Measurements from ENCODE around the gene GSTCD. TPM values are rescaled to one million over a fixed set of nuclear protein-coding genes. Genes with fewer than 3 reads are reported as not detected.
"Not testable (repeated sequence)": the region's sequence is repeated elsewhere in the genome, so short reads cannot be mapped to it uniquely, and the experiment has no call there.

Gene GSTCD, protein sequence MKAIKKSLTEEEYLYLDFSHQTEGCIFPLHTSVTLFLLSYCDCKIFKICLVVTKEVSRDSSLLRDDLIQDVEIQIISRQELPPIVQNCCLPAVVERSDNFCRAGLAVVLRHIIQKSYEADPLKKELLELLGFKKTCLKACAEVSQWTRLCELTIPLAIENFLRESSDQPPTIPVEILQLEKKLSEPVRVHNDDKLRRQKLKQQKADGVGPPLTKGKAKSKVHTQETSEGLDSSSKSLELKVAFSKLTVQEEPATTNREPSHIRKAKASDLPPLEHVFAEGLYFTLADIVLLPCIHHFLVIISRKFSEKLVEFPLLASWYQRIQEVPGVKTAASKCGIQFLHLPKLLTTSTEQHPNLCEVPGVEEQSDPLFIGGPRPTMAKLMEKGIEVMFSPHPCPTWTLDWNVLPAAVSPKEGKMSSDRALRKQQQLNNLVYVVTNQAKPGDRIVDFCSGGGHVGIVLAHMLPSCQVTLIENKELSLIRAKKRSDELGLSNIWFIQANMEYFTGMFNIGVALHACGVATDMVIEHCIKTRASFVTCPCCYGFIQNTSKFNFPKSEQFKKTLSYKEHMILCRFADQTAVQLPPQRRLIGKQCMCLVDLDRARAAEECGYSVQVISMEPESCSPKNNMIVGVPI
- total RNA-seq (2014; rRNA removed; shearing (Covaris generic)): 25.1 and 36.7 TPM in 2 replicates

GRCh38 chr4:105708181-105709080 is at the start of gene GSTCD, which contains the start of gene INTS12:
Gene GSTCD, plus strand, starts transcription at chr4:105708784. Its CDS starts 8,830 bp downstream, at chr4:105717614.
Gene INTS12, minus strand, starts transcription at chr4:105708689. Its CDS starts 8,684 bp downstream, at chr4:105700005.
- Histone ChIP-seq H3K27me3 (ENCODE audit: control insufficient read depth, insufficient read depth, low read length) (no peaks in the 10 kb centered on the region), H3K4me3 (ENCODE audit: insufficient read depth, low read depth, low read length) (peak within 1 kb of the TSS; percentile 86), H3K36me3 (replicated peaks; ENCODE audit: control insufficient read depth, insufficient read depth, low read length) (no peaks in the 10 kb centered on the region)
- peak; percentile 84 for DNase-seq

GRCh38 chr4:105659190-105659589 is 49.4 kb upstream of the GSTCD start:
- no peak overlapping the region for H3K4me3 ChIP-seq (ENCODE audit: insufficient read depth, low read depth, low read length)
- no peak for DNase-seq
- no peaks in the 10 kb centered on the region for H3K36me3 ChIP-seq (replicated peaks; ENCODE audit: control insufficient read depth, insufficient read depth, low read length)
- H3K27me3 ChIP-seq (ENCODE audit: control insufficient read depth, insufficient read depth, low read length): peaks cover 1% of the 10 kb centered on the region; the same call in 1 of the 2 replicates

DNA sequence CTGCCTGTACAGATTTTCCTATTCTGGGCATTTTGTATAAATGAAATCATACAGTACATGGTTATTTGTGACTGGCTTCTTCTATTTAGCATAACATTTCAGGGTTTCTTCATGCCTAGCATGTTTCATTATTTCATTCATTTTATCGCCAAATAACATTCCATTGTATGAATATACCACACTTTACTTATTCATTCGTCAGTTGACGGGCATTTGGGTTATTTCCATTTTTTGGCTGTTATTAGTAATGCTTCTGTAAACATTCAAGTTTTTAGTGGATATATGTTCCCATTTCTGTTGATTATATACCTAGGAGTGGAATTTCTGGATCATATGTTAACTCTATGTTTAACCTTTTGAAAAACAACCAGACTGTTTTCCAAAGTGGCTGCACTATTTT is 47.6 kb upstream of the GSTCD start:
- Histone ChIP-seq H3K4me3 (ENCODE audit: insufficient read depth, low read depth, low read length) (no peak overlapping the region), H3K36me3 (replicated peaks; ENCODE audit: control insufficient read depth, insufficient read depth, low read length) (no peaks in the 10 kb centered on the region), H3K27me3 (ENCODE audit: control insufficient read depth, insufficient read depth, low read length) (peaks cover 1% of the 10 kb centered on the region; the same call in 1 of the 2 replicates)
- no peak for DNase-seq

- Histone ChIP-seq H3K4me3 (ENCODE audit: insufficient read depth, low read depth, low read length) (no peak overlapping the region), H3K36me3 (replicated peaks; ENCODE audit: control insufficient read depth, insufficient read depth, low read length) (no peaks in the 10 kb centered on the region), H3K27me3 (ENCODE audit: control insufficient read depth, insufficient read depth, low read length) (peaks cover 1% of the 10 kb centered on the region; the same call in 1 of the 2 replicates)
- DNase-seq: no peak
These were observed 45.5 kb upstream of the GSTCD start for GRCh38 chr4:105662935-105663675.

DNA sequence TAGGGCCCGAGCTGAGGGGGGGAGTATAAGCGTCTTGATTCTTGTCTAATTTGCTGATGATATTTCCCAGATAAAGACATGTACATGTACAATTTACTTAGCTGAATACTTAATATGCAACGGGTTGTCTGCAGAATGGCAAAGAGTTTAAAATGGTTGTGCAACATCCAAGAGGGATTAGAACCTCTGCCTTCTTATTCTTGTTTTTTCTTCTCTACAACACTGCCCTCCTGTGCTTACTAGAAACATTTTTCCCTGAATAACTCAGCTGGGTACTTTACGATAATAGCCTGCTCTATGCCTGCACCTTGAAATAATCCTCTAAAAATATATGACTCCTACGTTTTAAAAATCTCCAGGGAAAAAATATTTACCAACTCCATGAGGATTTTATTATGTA is 41.9 kb upstream of the GSTCD start:
- H3K27me3 ChIP-seq (ENCODE audit: control insufficient read depth, insufficient read depth, low read length): no peaks in the 10 kb centered on the region
- no peak overlapping the region for H3K4me3 ChIP-seq (ENCODE audit: insufficient read depth, low read depth, low read length)
- no peak for DNase-seq
- no peaks in the 10 kb centered on the region for H3K36me3 ChIP-seq (replicated peaks; ENCODE audit: control insufficient read depth, insufficient read depth, low read length)

DNA sequence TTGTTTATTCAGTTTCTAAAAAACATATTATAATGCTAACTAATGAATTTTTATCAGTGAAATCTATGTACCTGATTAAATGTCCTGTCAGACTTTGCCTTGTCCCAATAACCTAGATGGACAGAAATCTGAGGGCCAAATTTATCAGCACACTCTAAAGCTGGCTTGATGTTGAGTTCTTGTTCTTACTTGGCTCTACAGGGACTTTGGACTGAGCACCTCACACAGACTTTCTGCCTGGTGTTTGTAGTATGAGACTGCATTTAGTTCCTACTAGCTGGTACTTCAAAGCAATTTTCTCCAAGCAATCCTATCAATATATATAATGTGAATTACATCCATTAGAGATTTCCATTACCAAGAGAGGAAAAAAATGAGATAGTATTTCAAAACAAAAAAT is 37.9 kb upstream of the GSTCD start:
- Histone ChIP-seq H3K4me3 (ENCODE audit: insufficient read depth, low read depth, low read length) (no peak overlapping the region), H3K36me3 (replicated peaks; ENCODE audit: control insufficient read depth, insufficient read depth, low read length) (no peaks in the 10 kb centered on the region), H3K27me3 (ENCODE audit: control insufficient read depth, insufficient read depth, low read length) (no peaks in the 10 kb centered on the region)
- no peak for DNase-seq

DNA sequence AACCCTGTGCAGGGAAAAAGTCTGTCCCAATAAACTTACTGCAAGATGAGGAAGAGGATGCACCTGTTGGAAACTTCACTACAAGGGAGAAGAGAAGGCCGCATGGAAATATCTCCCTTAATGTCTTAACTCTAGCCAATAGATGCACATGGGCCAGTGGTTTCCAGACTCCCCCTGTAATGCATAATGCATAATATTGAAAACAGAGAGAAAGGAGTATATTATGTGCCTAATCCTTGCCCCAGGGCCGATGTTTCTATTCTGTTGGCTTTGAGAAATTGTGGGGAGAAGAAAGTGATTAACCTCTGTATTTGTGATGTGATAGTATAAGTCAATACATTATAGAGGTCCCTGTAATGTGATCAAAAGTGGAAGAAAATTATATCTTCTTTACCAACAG is 37.3 kb upstream of the GSTCD start:
- H3K4me3 ChIP-seq (ENCODE audit: insufficient read depth, low read depth, low read length): no peak overlapping the region
- H3K27me3 ChIP-seq (ENCODE audit: control insufficient read depth, insufficient read depth, low read length): no peaks in the 10 kb centered on the region
- no peaks in the 10 kb centered on the region for H3K36me3 ChIP-seq (replicated peaks; ENCODE audit: control insufficient read depth, insufficient read depth, low read length)
- DNase-seq: no peak

DNA sequence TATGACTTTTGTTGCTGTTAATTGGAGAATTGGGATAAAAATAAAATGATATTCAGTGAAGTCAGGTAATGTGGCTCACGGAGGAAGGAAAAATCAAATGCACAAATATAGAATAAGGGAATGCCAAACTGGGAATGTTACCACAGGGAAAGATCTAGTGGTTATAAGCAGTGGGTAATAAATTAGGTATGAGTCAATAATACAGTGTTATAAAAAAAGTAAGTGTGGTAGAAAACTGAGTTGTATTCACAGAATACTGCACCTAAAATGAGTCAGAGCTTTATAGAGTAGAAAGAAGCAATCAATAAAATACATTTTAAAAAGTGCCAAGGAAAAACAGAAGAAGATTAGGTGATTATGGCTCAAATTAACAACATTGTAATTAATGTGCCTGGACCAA is 34.6 kb upstream of the GSTCD start:
- no peaks in the 10 kb centered on the region for H3K36me3 ChIP-seq (replicated peaks; ENCODE audit: control insufficient read depth, insufficient read depth, low read length)
- H3K4me3 ChIP-seq (ENCODE audit: insufficient read depth, low read depth, low read length): no peak overlapping the region
- H3K27me3 ChIP-seq (ENCODE audit: control insufficient read depth, insufficient read depth, low read length): no peaks in the 10 kb centered on the region
- DNase-seq: no peak

GRCh38 chr4:105677709-105678108 is 30.9 kb upstream of the GSTCD start:
- no peak for DNase-seq

GRCh38 chr4:105679186-105679585 is 29.4 kb upstream of the GSTCD start:
- H3K4me3 ChIP-seq (ENCODE audit: insufficient read depth, low read depth, low read length): no peak overlapping the region
- DNase-seq: no peak
- H3K36me3 ChIP-seq (replicated peaks; ENCODE audit: control insufficient read depth, insufficient read depth, low read length): peaks cover 1% of the 10 kb centered on the region; the same call in 1 of the 2 replicates
- no peaks in the 10 kb centered on the region for H3K27me3 ChIP-seq (ENCODE audit: control insufficient read depth, insufficient read depth, low read length)

More at GRCh38 chr4:105677709-105678108, 30.9 kb upstream of the GSTCD start:
- peaks cover 1% of the 10 kb centered on the region; the same call in 1 of the 2 replicates for H3K36me3 ChIP-seq (replicated peaks; ENCODE audit: control insufficient read depth, insufficient read depth, low read length)
- no peaks in the 10 kb centered on the region for H3K27me3 ChIP-seq (ENCODE audit: control insufficient read depth, insufficient read depth, low read length)
- no peak overlapping the region for H3K4me3 ChIP-seq (ENCODE audit: insufficient read depth, low read depth, low read length)

GRCh38 chr4:105683038-105683437 is 25.5 kb upstream of the GSTCD start:
- DNase-seq: no peak
- peaks cover 1% of the 10 kb centered on the region; the same call in 1 of the 2 replicates for H3K36me3 ChIP-seq (replicated peaks; ENCODE audit: control insufficient read depth, insufficient read depth, low read length)
- H3K4me3 ChIP-seq (ENCODE audit: insufficient read depth, low read depth, low read length): no peak overlapping the region
- H3K27me3 ChIP-seq (ENCODE audit: control insufficient read depth, insufficient read depth, low read length): no peaks in the 10 kb centered on the region

- Histone ChIP-seq H3K4me3 (ENCODE audit: insufficient read depth, low read depth, low read length) (no peak overlapping the region), H3K27me3 (ENCODE audit: control insufficient read depth, insufficient read depth, low read length) (no peaks in the 10 kb centered on the region), H3K36me3 (replicated peaks; ENCODE audit: control insufficient read depth, insufficient read depth, low read length) (peaks cover 1% of the 10 kb centered on the region; the same call in 1 of the 2 replicates)
- no peak for DNase-seq
These were observed 22.0 kb upstream of the GSTCD start for GRCh38 chr4:105686571-105686970.

DNA sequence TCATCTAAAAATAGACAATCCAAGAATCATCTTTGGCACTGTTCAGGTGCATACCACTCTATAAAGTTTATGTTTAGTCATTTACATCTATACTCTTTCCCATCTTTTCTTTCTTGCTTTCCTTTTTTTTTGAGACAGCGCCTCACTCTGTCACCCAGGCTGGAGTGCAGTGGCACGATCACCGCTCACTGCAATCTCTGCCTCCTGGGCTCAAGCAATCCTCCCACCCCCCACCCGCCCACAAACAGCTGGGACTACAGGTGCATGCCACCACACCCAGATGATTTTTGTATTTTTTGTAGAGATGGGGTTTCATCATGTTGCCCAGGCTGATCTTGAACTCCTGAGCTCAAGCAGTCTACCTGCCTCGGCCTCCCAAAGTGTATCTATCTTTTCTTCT is 13.8 kb upstream of the GSTCD start:
- not testable (repeated sequence) for H3K36me3 ChIP-seq (replicated peaks; ENCODE audit: control insufficient read depth, insufficient read depth, low read length); H3K27me3 ChIP-seq (ENCODE audit: control insufficient read depth, insufficient read depth, low read length); DNase-seq; H3K4me3 ChIP-seq (ENCODE audit: insufficient read depth, low read depth, low read length)

DNA sequence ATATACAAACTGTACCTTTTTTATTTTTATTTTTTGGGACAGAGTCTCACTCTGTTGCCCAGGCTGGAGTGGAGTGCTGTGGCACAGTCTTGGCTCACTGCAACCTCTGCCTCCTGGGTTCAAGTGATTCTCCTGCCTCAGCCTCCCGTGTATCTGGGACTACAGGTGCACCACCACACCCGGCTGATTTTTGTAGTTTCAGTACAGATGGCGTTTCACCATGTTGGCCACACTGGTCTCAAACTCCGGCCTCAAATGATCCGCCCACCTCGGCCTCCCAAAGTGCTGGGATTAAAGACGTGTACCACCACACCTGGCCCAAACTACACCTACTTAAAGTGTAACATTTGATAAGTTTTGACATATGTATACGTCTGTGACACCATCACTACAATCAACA is 12.8 kb upstream of the GSTCD start:
- DNase-seq; H3K27me3 ChIP-seq (ENCODE audit: control insufficient read depth, insufficient read depth, low read length); H3K4me3 ChIP-seq (ENCODE audit: insufficient read depth, low read depth, low read length); H3K36me3 ChIP-seq (replicated peaks; ENCODE audit: control insufficient read depth, insufficient read depth, low read length): not testable (repeated sequence)
